Stomach (tissue), 9 donors: ENCODE results near the gene SNTN. TPM values are rescaled to one million over a fixed set of nuclear protein-coding genes. Genes with fewer than 3 reads are reported as not detected.
"Not testable (repeated sequence)": the region's sequence is repeated elsewhere in the genome, so short reads cannot be mapped to it uniquely, and the experiment has no call there.

Source experiments
- DNase-seq, 2 donors: peaks; one replicate each; pipeline versions ENCODE4 v3.0.0 to v3.0.0-alpha.2; 2013 to 2019
- H3K27ac ChIP-seq, 5 donors: fragments of 200-600 bp in 4 of 5; sonication (generic) in 4 of 5; one replicate each; pipeline ENCODE4 v1.5.1; 2013 to 2019; ENCODE audit warnings: mild to moderate bottlenecking in 1 of 5, moderate library complexity in 1 of 5
- H3K27me3 ChIP-seq, 3 donors: fragments of 200-600 bp; sonication (generic); one replicate each; pipeline ENCODE4 v1.5.1; 2017 to 2019; ENCODE audit warnings: mixed run types in 1 of 3
- H3K36me3 ChIP-seq, 4 donors: fragments of 200-600 bp; sonication (generic); 1 replicate in 3 of 4; 2 replicates in 1 of 4; pipeline ENCODE4 v1.5.1; 2016 to 2019
- H3K4me1 ChIP-seq, 4 donors: fragments of 200-600 bp; sonication (generic); one replicate each; pipeline ENCODE4 v1.5.1; 2016 to 2019
- H3K4me3 ChIP-seq, 4 donors: fragments of 200-600 bp; sonication (generic) in 3 of 4; one replicate each; pipeline ENCODE4 v1.5.1; 2016 to 2019; ENCODE audit warnings: mild to moderate bottlenecking in 1 of 4
- H3K9me3 ChIP-seq, 4 donors: fragments of 200-600 bp; sonication (generic); one replicate each; pipeline ENCODE4 v1.5.1; 2016 to 2019
- EP300 ChIP-seq: sonication (generic); formaldehyde crosslinking; IDR thresholded peaks from one replicate; pipeline ENCODE4 v1.6.1; 2017; ENCODE audit warnings: antibody characterized with exemption
- POLR2A ChIP-seq, 4 donors: fragments of 450-650 bp; IDR thresholded peaks; one replicate each; pipeline ENCODE4 v1.6.1; 2016; ENCODE audit warnings: antibody characterized with exemption in 4 of 4, control low read depth in 2 of 4, mild to moderate bottlenecking in 1 of 4, moderate library complexity in 1 of 4
- POLR2AphosphoS5 ChIP-seq, 3 donors: sonication (generic); formaldehyde crosslinking; IDR thresholded peaks; one replicate each; pipeline ENCODE4 v1.6.1; 2016; ENCODE audit warnings: antibody characterized with exemption in 3 of 3
- WGBS, 5 donors: extraction: QIAGEN DNeasy Blood & Tissue Kit in 3 of 5; methylation state at CpG; one replicate each; pipeline versions ENCODE4 v1.1.5 to v1.1.7; 2013 to 2018; 5-methylcytosine and 5-hydroxymethylcytosine counted together
- intact Hi-C: fragments of 100-400 bp; cut with DNase I; formaldehyde crosslinking; loops from one replicate; pipeline ENCODE4 v1.15.1; 2023; ENCODE audit warnings: low total_unique reads
- polyA plus RNA-seq, 3 donors: library from polyadenylated mRNA; stranded (reverse); fragments of 200-250 nt; gene quantifications; one replicate each; pipeline ENCODE4 v1.2.3, GENCODE V29; 2013
- total RNA-seq, 5 donors: library from RNA; depleted of rRNA; stranded (reverse); fragments of >200 nt; gene quantifications; one replicate each; pipeline versions ENCODE4 v1.1.0 to v1.2.3, GENCODE V29; 2014 to 2016
- TF ChIP-seq, protein P1 (sequence below), 7 experiments: fragments of 450-650 bp in 4 of 7; fragments of 200-600 bp in 3 of 7; sonication (generic) in 3 of 7; IDR thresholded peaks; one replicate each; pipeline ENCODE4 v1.5.1; 2016 to 2019; ENCODE audit warnings: antibody characterized with exemption in 7 of 7, control low read depth in 2 of 7, mild to moderate bottlenecking in 1 of 7
- donor health status: healthy with polysubstance abuse.
- donor health status: Bipolar disorder and iron deficiency.
- donor health status: healthy.

SNTN gene
- total and polyA plus RNA-seq, 8 donors, result not detected

DNA sequence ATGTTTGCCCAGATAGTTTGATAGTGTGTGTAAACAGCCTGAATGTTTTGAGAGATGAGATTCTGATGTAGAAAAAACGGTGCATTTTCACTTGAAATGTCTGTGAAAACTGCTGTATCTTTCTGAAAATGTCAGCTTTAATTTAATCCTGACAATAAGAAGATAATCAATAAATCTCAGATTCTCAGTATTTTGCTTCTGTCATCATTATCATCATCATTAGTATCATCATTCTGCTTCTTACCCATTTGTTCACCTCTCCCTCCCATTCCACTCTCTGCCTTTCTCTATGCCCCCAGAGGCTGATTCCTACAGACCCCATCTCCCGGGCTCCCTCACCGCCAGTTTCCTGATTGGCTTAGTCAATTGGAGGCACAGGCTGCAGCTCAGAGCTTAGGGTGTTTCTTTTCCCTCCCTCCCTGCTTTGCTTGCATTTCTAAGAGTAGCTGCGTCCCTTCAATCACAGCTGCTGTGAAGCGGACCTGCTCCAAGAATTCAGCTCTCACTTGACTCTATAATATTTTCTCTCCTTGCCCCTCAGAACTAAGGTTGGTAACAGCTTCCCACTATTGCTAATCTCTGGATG lies 8.2 kb upstream of the SNTN start:
- no peak for DNase-seq
- intact Hi-C loops, result no loop called here
- TF ChIP-seq, protein P1, sequence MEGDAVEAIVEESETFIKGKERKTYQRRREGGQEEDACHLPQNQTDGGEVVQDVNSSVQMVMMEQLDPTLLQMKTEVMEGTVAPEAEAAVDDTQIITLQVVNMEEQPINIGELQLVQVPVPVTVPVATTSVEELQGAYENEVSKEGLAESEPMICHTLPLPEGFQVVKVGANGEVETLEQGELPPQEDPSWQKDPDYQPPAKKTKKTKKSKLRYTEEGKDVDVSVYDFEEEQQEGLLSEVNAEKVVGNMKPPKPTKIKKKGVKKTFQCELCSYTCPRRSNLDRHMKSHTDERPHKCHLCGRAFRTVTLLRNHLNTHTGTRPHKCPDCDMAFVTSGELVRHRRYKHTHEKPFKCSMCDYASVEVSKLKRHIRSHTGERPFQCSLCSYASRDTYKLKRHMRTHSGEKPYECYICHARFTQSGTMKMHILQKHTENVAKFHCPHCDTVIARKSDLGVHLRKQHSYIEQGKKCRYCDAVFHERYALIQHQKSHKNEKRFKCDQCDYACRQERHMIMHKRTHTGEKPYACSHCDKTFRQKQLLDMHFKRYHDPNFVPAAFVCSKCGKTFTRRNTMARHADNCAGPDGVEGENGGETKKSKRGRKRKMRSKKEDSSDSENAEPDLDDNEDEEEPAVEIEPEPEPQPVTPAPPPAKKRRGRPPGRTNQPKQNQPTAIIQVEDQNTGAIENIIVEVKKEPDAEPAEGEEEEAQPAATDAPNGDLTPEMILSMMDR (IDR thresholded peaks at IDR 0.05), result no peak
- TF ChIP-seq POLR2A (IDR thresholded peaks at IDR 0.05) (no peak), POLR2AphosphoS5 (IDR thresholded peaks at IDR 0.05) (no peak), EP300 (no peak)
- peaks cover 0 to 9% (median 0%) of the 10 kb centered on the region in 4 donors for H3K9me3 ChIP-seq
- WGBS, 5 donors, result 59 to 68% (median 65%) methylated on average over 5 of the region's 5 CpGs
- no peaks in the 10 kb centered on the region for H3K27me3 ChIP-seq
- H3K36me3 ChIP-seq, result no peaks in the 10 kb centered on the region
- H3K4me1 ChIP-seq, result no peaks in the 10 kb centered on the region
- H3K4me3 ChIP-seq, result no peak overlapping the region
- no peak overlapping the region for H3K27ac ChIP-seq

DNA sequence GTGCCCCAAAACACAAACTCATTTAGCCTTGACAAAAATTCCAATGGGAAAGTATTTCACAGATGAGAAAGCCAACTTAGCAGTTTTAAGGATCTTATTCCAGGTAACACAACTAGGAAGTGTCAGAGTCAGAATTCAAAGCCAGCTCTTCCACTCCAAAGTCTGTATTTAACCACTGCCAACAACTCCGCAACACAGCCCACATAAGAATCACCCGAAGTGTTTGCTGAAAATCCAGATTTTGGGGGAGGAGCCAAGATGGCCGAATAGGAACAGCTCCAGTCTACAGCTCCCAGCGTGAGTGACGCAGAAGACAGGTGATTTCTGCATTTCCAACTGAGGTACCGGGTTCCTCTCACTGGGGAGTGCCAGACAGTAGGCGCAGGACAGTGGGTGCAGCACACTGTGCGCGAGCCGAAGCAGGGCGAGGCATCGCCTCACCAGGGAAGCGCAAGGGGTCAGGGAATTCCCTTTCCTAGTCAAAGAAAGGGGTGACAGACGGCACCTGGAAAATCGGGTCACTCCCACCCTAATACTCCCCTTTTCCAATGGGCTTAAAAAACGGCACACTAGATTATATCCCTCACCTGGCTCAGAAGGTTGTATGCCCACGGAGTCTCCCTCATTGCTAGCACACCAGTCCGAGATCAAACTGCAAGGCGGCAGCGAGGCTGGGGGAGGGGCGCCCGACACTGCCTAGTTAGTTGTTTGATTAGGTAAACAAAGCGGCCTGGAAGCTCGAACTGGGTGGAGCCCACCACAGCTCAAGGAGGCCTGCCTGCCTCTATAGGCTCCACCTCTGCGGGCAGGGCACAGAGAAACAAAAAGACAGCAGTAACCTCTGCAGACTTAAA lies 7.3 kb upstream of the SNTN start:
- peak in 1 of 4 donors; percentile 4 for TF ChIP-seq POLR2A (IDR thresholded peaks at IDR 0.05)
- 28 to 52% (median 45%) methylated on average over 25 of the region's 25 CpGs for WGBS, 5 donors
- intact Hi-C loops, H3K9me3 ChIP-seq, H3K4me1 ChIP-seq, H3K36me3 ChIP-seq, H3K27me3 ChIP-seq: not testable (repeated sequence)
- peak; percentile 69 to 72 for DNase-seq
- Histone ChIP-seq H3K27ac (peak overlapping the region in 2 of 5 donors; percentile 22 to 42), H3K4me3 (peak overlapping the region; percentile 28 to 47 (median 38))

DNA sequence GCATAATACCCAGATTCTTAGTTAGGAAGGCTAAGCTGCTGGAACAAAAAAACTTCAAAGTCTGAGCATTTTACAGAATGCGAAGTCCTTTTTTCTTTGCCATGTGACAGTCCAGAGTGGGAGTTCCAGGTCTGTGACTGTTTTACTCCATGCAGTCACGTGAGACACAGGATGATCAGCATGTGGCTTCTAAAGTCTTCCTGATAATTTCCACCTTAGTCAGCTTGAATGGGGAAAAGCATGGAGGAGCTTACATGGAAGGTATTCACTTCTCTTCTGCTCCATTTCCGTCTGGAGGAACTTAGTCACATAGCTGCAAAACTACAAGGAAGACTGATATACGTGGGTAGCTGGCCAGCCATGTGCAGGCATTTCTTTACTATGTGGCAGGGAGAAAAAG lies 1.7 kb downstream of the SNTN start:
- H3K9me3 ChIP-seq, result no peaks in the 10 kb centered on the region
- no peak overlapping the region for H3K27ac ChIP-seq
- TF ChIP-seq EP300 (no peak), POLR2A (IDR thresholded peaks at IDR 0.05) (no peak), POLR2AphosphoS5 (IDR thresholded peaks at IDR 0.05) (no peak)
- TF ChIP-seq, protein P1 (IDR thresholded peaks at IDR 0.05), result no peak
- no peak for DNase-seq
- intact Hi-C loops, result no loop called here
- no peaks in the 10 kb centered on the region for H3K36me3 ChIP-seq
- no peaks in the 10 kb centered on the region for H3K4me1 ChIP-seq
- H3K27me3 ChIP-seq, result no peaks in the 10 kb centered on the region
- WGBS, 5 donors, result 60 to 84% (median 77%) methylated on average over 4 of the region's 4 CpGs
- H3K4me3 ChIP-seq, result no peak overlapping the region

DNA sequence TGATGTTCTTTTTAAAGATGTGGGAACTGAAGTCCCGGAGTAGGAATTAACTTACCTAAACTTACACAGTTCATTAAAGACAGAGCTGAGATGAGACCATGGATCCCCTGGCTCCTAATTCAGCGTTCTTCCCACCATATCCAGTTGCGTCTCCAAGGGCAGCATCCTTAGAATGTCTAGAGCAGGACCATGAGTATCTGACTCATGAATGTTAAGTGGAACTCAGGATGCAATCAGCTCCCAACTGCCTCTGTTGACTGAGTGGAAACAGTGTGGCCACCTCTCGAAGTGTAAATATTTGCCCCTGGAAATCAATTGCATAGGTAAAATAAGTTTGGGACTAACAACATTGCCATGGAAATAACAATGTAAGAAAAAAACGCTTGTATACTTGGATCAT lies 2.5 kb downstream of the SNTN start:
- no peak for DNase-seq
- Histone ChIP-seq H3K36me3 (no peaks in the 10 kb centered on the region), H3K27ac (no peak overlapping the region), H3K4me3 (no peak overlapping the region), H3K9me3 (no peaks in the 10 kb centered on the region), H3K4me1 (no peaks in the 10 kb centered on the region), H3K27me3 (no peaks in the 10 kb centered on the region)
- TF ChIP-seq POLR2AphosphoS5 (IDR thresholded peaks at IDR 0.05) (no peak), POLR2A (IDR thresholded peaks at IDR 0.05) (no peak), EP300 (no peak)
- TF ChIP-seq, protein P1 (IDR thresholded peaks at IDR 0.05), result no peak
- WGBS, 5 donors, result 53 to 79% (median 70%) methylated on average over 5 of the region's 5 CpGs
- intact Hi-C loops, result no loop called here

DNA sequence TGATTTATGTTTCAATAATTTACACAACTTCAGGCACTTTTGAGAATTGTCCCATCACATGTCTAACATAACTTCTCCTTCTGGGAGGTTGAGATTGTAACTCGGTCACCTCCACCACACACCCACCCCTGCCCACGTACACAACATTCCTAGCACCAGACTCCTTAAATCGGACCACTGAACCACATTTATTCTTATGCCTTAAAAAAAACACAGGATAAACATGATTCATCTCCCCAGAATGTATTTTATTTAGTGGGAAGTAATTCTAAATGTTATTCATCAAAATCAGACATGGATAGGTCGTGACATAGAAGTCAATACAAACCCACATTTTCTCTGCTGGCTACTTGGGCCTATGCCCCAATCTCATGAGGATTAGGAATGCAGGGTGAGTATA lies 3.0 kb downstream of the SNTN start:
- no peak for DNase-seq
- H3K4me3 ChIP-seq, result no peak overlapping the region
- no peaks in the 10 kb centered on the region for H3K27me3 ChIP-seq
- H3K9me3 ChIP-seq, result no peaks in the 10 kb centered on the region
- 80 to 86% (median 84%) methylated on average over 4 of the region's 4 CpGs for WGBS, 5 donors
- intact Hi-C loops, result no loop called here
- H3K36me3 ChIP-seq, result no peaks in the 10 kb centered on the region
- no peak overlapping the region for H3K27ac ChIP-seq
- TF ChIP-seq POLR2A (IDR thresholded peaks at IDR 0.05) (no peak), EP300 (no peak), POLR2AphosphoS5 (IDR thresholded peaks at IDR 0.05) (no peak)
- TF ChIP-seq, protein P1 (IDR thresholded peaks at IDR 0.05), result no peak
- H3K4me1 ChIP-seq, result no peaks in the 10 kb centered on the region
